Measurements from ENCODE around the gene RSRC1. TPM values are rescaled to one million over a fixed set of nuclear protein-coding genes. Genes with fewer than 3 reads are reported as not detected.

RSRC1 gene
- total and polyA plus RNA-seq, 2 of the 13 experiments (the other 11 are each of a cell fraction or from before 2014, with no cell fraction given), result 4.9 to 63.0 TPM

DNA sequence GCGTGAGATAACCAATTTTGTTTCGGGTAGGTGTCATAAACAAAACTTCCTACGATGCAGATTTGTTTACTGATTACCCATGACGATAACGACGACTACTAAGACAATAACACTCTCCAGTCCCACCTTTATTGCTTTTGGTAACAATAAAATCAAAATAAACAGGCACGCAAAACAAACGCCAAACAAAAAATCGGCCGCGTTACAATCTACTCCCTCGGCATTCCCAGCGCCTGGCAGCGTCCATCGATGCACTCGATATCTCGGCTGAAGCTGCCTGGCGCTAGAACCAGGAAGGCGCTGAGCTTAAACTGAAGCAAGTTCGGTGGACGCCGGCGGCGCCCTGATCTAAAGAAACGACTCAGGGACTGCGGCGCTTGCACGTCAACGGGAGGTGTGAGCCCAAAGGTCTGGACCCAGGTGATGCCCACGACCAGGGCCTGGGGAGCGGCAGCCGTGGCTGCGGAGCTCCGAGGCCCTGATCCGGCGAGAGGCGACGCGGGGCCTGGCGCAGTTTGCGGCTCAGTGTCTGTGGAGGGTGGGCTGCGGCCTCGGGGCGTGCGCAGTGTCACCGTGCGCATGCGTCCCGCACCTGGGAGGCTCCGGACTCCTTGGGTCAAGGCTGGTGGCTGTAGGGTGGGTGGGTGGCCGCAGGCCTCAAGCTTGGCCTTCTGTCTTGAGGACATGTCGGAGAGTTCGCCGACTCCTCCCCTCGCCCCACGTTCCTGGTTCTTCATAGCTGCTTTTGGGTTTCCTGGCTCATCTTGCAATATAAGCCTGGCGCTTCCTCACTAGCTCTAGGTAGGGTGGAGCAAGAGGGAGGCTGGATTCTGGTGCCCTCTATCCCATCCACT, at the start of gene RSRC1 (continued):
- TF ChIP-seq, protein P1, sequence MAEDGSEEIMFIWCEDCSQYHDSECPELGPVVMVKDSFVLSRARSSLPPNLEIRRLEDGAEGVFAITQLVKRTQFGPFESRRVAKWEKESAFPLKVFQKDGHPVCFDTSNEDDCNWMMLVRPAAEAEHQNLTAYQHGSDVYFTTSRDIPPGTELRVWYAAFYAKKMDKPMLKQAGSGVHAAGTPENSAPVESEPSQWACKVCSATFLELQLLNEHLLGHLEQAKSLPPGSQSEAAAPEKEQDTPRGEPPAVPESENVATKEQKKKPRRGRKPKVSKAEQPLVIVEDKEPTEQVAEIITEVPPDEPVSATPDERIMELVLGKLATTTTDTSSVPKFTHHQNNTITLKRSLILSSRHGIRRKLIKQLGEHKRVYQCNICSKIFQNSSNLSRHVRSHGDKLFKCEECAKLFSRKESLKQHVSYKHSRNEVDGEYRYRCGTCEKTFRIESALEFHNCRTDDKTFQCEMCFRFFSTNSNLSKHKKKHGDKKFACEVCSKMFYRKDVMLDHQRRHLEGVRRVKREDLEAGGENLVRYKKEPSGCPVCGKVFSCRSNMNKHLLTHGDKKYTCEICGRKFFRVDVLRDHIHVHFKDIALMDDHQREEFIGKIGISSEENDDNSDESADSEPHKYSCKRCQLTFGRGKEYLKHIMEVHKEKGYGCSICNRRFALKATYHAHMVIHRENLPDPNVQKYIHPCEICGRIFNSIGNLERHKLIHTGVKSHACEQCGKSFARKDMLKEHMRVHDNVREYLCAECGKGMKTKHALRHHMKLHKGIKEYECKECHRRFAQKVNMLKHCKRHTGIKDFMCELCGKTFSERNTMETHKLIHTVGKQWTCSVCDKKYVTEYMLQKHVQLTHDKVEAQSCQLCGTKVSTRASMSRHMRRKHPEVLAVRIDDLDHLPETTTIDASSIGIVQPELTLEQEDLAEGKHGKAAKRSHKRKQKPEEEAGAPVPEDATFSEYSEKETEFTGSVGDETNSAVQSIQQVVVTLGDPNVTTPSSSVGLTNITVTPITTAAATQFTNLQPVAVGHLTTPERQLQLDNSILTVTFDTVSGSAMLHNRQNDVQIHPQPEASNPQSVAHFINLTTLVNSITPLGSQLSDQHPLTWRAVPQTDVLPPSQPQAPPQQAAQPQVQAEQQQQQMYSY (CRISPR knock-in tag; IDR thresholded peaks at IDR 0.05), result peak; percentile 78
- TF ChIP-seq, protein P2, sequence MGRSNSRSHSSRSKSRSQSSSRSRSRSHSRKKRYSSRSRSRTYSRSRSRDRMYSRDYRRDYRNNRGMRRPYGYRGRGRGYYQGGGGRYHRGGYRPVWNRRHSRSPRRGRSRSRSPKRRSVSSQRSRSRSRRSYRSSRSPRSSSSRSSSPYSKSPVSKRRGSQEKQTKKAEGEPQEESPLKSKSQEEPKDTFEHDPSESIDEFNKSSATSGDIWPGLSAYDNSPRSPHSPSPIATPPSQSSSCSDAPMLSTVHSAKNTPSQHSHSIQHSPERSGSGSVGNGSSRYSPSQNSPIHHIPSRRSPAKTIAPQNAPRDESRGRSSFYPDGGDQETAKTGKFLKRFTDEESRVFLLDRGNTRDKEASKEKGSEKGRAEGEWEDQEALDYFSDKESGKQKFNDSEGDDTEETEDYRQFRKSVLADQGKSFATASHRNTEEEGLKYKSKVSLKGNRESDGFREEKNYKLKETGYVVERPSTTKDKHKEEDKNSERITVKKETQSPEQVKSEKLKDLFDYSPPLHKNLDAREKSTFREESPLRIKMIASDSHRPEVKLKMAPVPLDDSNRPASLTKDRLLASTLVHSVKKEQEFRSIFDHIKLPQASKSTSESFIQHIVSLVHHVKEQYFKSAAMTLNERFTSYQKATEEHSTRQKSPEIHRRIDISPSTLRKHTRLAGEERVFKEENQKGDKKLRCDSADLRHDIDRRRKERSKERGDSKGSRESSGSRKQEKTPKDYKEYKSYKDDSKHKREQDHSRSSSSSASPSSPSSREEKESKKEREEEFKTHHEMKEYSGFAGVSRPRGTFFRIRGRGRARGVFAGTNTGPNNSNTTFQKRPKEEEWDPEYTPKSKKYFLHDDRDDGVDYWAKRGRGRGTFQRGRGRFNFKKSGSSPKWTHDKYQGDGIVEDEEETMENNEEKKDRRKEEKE (IDR thresholded peaks at IDR 0.05), result no peak
- TF ChIP-seq ZKSCAN5 (CRISPR knock-in tag; IDR thresholded peaks at IDR 0.05), result no peak
- TF ChIP-seq, protein P3, sequence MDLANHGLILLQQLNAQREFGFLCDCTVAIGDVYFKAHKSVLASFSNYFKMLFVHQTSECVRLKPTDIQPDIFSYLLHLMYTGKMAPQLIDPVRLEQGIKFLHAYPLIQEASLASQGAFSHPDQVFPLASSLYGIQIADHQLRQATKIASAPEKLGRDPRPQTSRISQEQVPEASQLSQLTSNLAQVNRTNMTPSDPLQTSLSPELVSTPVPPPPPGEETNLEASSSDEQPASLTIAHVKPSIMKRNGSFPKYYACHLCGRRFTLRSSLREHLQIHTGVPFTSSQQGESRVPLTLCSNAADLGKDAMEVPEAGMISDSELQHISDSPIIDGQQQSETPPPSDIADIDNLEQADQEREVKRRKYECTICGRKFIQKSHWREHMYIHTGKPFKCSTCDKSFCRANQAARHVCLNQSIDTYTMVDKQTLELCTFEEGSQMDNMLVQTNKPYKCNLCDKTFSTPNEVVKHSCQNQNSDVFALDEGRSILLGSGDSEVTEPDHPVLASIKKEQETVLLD (CRISPR knock-in tag; IDR thresholded peaks at IDR 0.05; ENCODE audit: low read depth), result 0 out of 2 replicates have a peak, but pooled peaks have one; percentile 35
- TF ChIP-seq ZNF616 (CRISPR knock-in tag; IDR thresholded peaks at IDR 0.05; ENCODE audit: low read depth), result peak; percentile 50; the same call in 1 of the 2 replicates
- TF ChIP-seq, protein P4, sequence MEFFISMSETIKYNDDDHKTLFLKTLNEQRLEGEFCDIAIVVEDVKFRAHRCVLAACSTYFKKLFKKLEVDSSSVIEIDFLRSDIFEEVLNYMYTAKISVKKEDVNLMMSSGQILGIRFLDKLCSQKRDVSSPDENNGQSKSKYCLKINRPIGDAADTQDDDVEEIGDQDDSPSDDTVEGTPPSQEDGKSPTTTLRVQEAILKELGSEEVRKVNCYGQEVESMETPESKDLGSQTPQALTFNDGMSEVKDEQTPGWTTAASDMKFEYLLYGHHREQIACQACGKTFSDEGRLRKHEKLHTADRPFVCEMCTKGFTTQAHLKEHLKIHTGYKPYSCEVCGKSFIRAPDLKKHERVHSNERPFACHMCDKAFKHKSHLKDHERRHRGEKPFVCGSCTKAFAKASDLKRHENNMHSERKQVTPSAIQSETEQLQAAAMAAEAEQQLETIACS (CRISPR knock-in tag; IDR thresholded peaks at IDR 0.05), result no peak
- peak; percentile 91; the same call in 1 of the 2 replicates for TF ChIP-seq ZFP82 (CRISPR knock-in tag; IDR thresholded peaks at IDR 0.05; ENCODE audit: borderline replicate concordance)
- TF ChIP-seq NFKB2 (CRISPR knock-in tag; IDR thresholded peaks at IDR 0.05; ENCODE audit: borderline replicate concordance), result peak; percentile 92
- 0 out of 2 replicates have a peak, but pooled peaks have one; percentile 33 for TF ChIP-seq ONECUT2 (CRISPR knock-in tag; IDR thresholded peaks at IDR 0.05)
- TF ChIP-seq, protein P5, sequence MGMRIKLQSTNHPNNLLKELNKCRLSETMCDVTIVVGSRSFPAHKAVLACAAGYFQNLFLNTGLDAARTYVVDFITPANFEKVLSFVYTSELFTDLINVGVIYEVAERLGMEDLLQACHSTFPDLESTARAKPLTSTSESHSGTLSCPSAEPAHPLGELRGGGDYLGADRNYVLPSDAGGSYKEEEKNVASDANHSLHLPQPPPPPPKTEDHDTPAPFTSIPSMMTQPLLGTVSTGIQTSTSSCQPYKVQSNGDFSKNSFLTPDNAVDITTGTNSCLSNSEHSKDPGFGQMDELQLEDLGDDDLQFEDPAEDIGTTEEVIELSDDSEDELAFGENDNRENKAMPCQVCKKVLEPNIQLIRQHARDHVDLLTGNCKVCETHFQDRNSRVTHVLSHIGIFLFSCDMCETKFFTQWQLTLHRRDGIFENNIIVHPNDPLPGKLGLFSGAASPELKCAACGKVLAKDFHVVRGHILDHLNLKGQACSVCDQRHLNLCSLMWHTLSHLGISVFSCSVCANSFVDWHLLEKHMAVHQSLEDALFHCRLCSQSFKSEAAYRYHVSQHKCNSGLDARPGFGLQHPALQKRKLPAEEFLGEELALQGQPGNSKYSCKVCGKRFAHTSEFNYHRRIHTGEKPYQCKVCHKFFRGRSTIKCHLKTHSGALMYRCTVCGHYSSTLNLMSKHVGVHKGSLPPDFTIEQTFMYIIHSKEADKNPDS (CRISPR knock-in tag; IDR thresholded peaks at IDR 0.05), result 0 out of 2 replicates have a peak, but pooled peaks have one; percentile 30
- TF ChIP-seq ZNF670 (CRISPR knock-in tag; IDR thresholded peaks at IDR 0.05; ENCODE audit: borderline replicate concordance), result peak; percentile 68; the same call in 1 of the 2 replicates
- peak; percentile 69 for TF ChIP-seq ZMYM3 (CRISPR knock-in tag; IDR thresholded peaks at IDR 0.05)
- TF ChIP-seq, protein P6, sequence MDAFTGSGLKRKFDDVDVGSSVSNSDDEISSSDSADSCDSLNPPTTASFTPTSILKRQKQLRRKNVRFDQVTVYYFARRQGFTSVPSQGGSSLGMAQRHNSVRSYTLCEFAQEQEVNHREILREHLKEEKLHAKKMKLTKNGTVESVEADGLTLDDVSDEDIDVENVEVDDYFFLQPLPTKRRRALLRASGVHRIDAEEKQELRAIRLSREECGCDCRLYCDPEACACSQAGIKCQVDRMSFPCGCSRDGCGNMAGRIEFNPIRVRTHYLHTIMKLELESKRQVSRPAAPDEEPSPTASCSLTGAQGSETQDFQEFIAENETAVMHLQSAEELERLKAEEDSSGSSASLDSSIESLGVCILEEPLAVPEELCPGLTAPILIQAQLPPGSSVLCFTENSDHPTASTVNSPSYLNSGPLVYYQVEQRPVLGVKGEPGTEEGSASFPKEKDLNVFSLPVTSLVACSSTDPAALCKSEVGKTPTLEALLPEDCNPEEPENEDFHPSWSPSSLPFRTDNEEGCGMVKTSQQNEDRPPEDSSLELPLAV (CRISPR knock-in tag; conservative IDR thresholded peaks at IDR 0.05; ENCODE audit: low read depth), result no peak
- TF ChIP-seq ZNF792 (CRISPR knock-in tag; IDR thresholded peaks at IDR 0.05), result peak; percentile 59; the same call in 1 of the 2 replicates

Data from HepG2 (cell line).